ENCODE results near the gene CFAP299.

- TF ChIP-seq CTCF (IDR thresholded peaks at IDR 0.05) (no peak), POLR2A (IDR thresholded peaks at IDR 0.05) (no peak)
Observed at GRCh38 chr4:80459918-80460473, 124.5 kb downstream of the CFAP299 start.

All from right lobe of liver (tissue), 4 donors.